Stimulated activated CD4-positive, alpha-beta T cell treated with anti-CD3 and anti-CD28 coated beads, TNF-alpha, amount 100 ng/mL, for 1 hour (primary cell): ENCODE data around the gene ZNF92.
A peak's percentile ranks its signal among the peaks of the same experiment; 100 is the strongest.
"Not testable (repeated sequence)": the region's sequence is repeated elsewhere in the genome, so short reads cannot be mapped to it uniquely, and the experiment has no call there.

Experiments
- DNase-seq, 3 donors: peaks; one replicate each; pipeline ENCODE4 v3.0.0-alpha.2; 2020; ENCODE audit warnings: low read depth in 3 of 3, low spot score in 1 of 3

ZNF92 gene

DNA sequence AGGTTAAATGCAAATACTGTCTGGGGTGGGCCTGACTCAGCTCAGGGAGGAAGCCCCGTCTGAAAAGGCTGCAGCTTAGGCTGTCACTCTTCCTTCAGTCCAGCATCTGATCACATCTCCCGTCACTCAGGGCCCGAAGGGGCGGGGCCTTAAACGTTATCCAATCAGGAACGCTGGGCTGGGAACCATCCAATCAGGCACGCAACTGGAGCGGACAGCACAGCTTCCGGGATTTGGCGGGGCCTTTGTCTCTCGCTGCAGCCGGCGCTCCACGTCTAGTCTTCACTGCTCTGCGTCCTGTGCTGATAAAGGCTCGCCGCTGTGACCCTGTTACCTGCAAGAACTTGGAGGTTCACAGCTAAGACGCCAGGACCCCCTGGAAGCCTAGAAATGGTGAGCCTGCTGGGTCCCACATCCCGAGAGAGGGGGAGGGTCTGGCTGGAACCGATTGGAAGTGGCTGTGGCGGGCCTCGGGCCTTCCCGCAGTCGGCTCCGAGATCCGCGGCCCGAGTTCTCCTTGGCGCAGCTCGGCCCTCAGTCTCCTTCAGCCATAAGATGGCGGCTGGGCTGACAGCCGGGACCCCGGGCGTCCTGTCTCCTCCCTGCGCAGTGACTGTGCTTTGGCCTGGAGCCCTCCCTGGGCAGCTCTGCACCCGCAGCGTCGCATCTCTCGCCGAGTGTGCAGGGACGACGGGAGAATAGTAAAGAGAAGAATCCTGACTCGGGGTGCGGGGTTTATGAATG is at the start of gene ZNF92:
ZNF92 (plus strand) TSS at position 248 of the 744 bp plus-strand sequence; CDS start at position 391, 143 bp downstream.
- peak; percentile 83 to 91 (median 86) for DNase-seq

DNA sequence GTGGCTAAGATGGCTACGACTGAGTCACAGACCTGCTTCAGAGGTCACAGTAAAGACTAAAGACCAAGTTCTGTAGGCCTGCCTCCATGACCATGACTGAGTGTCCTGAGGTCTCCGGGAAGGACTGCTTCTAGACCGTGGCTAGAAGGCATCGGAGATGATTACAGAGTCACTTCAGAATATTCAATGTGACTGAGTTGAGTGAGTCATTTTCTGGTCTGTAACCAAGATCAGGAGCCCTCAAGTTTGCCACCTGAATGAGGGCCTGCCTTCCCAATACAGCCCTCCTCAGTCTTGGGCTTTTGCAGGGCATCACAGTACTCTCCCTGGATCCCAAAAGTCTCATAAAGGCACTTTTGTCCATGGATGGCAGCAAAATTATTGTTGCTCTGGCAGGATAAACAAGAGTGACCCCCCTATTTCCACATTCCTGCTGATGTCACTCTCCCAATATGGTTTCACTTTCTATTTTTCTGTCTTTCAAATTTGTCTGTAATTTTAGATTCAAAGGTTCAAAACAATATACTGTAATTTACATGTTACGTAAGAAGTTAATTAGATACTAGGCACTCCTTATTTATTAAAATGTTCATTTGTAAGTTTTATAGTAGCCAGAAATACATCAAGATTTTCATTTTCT is 47.7 kb upstream of the ZNF92 start:
- no peak for DNase-seq

DNA sequence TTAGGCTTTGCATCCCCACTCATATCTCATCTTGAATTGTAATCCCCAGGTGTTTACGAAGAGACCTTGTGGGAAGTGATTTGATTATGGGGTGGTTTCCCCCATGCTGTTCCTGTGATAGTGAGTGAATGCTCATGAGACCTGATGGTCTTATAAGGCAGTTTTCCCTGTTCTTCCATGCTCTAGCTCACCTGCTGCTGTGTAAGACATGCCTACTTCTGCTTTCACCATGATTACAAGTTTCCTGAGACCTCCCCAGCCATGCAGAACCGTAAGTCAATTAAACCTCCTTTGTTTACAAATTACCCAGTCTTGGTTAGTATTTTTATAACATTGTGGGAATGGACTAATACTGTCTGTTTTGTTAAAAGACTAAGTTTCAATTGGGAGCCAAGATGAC is 35.3 kb upstream of the ZNF92 start:
- DNase-seq: no peak

DNA sequence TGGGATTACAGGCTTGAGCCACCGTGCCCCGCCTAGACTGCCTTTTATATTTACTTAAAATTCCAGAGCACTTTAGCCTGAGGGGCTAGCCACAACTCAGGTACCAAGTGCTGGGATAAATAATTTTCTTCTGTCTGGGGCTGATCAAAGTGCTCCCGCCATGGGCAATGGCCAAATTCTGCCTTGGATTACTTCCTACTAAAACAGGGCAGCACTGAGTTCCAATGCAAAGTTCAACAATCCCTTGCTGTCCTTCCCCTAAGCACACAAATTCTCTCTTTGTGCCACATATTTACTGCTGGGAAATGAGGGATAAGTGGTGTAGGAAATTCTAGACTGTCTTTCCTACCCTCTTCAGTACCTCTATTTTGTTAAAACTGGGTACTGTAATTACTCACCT is 34.4 kb upstream of the ZNF92 start:
- no peak for DNase-seq

DNA sequence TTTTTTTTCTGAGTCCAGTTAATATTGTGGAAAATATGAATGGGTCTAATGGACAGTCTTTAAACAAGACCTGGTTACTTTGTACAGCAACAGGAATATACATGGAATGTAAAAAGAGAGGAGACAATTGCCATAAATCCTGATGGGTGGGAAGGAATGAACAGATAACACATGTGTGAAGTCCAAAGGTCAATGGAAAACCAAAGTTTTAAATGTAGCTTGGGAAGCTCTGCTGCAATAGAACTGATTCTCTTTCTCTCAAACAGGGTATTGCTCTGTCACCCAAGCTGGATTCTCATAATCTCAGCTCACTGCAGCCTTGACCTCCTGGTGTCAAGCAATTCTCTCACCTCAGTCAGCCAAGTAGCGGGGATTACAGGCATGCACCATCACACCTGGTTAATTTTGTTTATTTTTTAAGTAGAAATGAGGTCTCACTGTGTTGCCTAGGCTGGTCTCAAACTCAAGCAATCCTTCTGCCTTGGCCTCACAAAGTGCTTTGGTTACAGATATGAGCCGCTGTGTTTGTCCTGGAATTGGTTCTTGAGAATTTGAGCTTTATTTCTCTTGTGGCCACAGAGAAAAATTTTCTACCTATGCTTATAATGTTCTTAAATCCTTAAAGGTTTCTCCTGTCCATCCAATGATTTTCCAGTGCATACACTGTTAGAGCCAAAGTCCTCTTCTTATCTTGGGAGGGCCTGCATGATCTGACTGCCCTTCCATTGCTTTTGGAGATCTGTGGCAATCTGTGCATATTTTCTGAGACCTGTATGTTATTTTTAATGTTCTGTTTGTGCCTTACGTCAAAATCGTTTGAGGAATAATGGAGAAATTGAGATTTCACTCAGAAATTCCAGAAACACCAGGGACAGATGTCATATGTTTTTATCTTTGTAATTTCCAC is 30.7 kb upstream of the ZNF92 start:
- DNase-seq: no peak

DNA sequence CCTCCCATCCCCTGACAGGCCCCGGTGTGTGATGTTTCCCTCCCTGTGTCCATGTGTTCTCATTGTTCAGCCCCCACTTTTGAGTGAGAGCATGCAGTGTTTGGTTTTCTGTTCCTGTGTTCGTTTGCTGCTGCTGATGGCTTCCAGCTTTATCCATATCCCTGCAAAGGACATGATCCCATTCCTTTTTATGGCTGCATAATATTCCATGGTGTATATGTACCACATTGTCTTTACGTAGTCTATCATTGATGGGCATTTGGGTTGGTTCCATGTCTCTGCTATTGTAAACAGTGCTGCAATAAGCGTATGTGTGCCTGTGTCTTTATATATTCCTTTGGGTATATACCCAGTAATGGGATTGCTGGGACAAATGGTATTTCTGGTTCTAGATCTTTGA is 29.1 kb upstream of the ZNF92 start:
- not testable (repeated sequence) for DNase-seq

DNA sequence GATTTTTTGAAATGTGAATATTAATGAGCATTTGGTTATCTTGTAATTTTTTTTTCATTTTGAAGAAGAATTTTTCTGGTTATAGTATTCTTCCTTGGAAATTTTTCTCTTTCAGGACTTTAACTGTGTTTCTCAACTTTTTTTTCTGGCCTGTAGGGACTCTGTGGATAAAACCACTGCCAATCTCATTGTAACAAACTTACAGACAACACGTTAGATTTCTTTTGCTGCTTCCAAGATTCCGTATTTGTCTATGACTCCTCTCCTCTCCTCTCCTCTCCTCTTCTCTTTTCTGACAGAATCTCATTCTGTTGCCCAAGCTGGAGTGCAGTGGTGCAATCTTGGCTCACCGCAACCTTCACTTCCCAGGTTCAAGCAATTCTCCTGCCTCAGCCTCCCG is 19.4 kb upstream of the ZNF92 start:
- no peak for DNase-seq

DNA sequence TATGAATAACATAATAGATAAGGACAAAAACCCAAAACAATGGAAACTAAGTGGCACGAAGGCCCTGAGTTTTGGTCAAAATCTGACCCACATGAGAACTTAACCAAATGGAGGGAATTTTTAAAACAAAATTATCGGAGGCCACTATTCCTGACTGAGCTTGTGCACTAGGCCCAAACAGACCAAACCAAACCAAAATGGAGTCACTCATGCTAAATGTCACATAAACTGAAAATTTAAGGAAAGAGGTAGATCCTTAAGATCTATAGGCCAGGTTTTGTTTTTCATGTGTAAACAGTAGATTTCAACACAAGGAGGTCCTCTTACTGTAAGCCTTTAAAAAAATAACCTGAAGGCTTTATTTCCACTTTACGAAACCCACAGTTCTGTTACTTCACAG is 3.8 kb upstream of the ZNF92 start:
- DNase-seq: no peak

DNA sequence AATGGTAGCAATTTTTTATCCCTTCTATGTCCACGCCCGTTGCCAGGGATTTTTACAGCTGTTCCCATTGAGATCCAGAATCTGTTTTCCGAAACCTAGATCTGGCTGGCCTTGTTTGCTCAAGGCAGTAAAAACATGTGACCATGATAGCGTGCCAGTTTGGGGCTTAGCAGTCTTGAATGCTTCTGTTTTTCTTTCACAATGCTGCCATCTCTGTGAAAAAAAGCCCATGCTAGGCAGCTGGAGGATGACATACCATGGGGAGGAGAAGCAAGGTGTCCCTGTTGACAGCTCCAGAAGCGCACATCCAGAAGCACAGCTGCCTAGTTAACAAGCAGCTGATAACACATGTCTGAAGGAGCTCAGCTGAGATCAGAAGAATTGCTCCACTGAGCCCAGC is 2.2 kb upstream of the ZNF92 start:
- DNase-seq: no peak

DNA sequence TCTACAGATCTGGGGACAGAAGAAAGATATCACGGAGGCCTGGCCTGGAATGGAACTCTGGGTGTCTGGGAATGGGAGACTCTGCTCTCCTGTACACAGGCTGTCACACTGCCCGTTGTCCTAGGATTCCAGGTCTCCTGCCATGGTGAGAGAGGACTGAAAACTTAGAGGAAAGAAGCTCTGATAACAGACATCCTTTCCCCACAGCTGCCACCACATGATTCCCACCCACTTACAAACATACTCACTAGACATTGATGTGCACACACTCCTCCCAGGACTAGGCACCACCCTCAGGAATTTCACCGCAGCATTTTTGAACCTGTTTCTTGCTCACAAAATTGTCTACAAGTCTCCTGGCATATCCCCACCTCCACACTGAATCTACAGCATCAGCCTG is 5.7 kb downstream of the ZNF92 start:
- DNase-seq: no peak

DNA sequence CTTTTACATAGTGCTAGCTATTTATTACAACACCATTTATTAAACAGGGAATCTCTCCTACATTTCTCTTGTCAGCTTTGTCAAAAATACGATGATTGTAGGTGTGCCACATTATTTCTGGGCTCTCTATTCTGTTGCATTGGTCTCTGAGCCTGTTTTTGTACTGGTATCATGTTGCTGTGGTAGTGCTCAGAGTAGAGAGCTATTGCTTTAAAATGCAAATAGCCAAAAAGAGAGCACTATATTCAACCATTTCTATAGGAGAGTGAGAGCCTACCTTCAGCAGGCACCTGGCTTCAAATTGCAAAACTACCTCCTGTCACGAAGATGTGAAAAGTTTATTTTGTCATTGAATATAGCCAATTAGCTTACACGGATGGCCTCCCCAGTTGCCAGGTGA is 8.1 kb downstream of the ZNF92 start:
- no peak for DNase-seq

DNA sequence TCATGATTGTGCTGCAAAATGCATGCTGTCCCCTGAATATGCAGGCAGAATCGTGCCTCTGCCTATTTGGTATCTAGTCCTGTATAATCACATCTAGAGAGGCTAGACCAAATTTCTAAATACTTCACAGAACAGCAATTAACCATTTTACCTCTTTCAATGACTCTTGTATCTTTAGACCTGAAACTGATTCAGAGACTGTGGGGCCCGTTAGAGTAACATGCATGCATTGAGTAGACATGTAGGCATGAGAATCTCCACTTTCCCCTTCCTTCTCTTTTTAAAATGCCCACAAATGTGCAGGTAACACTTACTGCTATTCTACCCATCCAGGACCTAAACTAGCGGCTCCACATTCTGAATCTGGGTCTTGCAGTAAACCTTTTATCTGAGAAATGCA is 8.8 kb downstream of the ZNF92 start:
- no peak for DNase-seq

DNA sequence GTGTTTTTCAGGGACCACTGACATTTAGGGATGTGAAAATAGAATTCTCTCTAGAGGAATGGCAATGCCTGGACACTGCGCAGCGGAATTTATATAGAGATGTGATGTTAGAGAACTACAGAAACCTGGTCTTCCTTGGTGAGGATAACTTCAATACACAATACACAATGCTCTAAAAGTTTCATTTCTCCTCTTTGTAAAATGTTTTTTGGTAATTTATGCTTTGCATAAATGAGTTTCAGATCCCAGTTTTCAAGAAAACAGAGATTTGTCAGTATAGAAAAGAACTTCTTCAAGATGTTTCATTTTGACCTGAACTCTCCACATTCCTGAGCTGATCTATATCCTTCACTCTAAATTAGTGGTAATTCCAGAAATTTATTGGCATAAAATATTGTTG is 14.2 kb downstream of the ZNF92 start:
- DNase-seq: no peak

DNA sequence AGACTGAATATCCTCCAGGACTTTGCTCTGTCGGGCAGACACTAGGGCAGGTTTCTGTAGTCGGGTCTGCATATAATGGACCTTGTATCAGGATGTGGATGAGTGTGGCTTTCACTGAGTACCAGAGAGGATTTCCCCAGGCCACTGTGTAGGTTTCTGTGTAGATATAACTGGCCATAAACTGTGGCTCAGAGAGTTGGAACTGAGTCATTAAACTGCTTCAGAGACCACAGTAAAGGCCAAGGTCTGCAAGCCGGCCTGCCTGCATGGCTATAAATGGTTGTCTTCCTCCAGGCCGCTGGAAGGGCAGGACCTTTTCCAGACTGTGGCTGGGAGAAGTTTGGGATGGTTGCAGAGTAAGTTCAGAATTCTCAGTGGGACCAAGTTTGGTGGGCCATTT is 16.9 kb downstream of the ZNF92 start:
- no peak for DNase-seq

DNA sequence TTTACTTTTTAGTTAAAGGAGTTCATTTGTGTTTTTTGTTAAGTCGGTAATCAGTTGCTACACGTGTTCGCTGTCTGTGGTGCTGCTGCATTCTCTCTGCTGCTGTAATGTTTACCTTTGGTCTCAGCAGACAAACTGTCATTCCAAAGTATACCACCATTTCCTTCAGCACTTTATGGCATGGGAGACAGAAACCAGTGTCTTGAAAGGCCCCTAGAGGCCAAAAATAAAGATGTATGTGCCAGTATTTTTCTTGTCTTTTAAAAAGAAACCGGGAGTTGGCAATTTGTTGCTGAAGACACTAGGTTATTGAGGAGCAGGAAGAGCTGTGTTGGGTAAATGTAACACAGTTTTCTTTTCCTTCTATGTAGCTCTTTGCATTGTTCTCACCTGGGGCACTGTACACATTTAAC is 24.1 kb downstream of the ZNF92 start:
- DNase-seq: no peak

DNA sequence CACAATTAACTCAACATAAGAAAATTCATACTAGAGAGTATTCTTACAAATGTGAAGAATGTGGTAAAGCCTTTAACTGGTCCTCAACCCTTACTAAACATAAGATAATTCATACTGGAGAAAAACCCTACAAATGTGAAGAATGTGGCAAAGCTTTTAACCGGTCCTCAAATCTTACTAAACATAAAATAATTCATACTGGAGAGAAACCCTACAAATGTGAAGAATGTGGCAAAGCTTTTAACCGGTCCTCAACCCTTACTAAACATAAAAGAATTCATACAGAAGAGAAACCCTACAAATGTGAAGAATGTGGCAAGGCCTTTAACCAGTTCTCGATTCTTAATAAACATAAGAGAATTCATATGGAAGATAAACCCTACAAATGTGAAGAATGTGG is 25.0 kb downstream of the ZNF92 start:
- DNase-seq: not testable (repeated sequence)

DNA sequence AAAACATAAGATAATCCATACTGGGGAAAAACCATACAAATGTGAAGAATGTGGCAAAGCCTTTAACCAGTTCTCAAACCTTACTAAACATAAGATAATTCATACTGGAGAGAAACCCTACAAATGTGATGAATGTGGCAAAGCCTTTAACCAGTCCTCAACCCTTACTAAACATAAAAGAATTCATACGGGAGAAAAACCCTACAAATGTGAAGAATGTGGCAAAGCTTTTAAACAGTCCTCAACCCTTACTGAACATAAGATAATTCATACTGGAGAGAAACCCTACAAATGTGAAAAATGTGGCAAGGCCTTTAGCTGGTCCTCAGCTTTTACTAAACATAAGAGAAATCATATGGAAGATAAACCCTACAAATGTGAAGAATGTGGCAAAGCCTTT is 25.4 kb downstream of the ZNF92 start:
- DNase-seq: not testable (repeated sequence)

DNA sequence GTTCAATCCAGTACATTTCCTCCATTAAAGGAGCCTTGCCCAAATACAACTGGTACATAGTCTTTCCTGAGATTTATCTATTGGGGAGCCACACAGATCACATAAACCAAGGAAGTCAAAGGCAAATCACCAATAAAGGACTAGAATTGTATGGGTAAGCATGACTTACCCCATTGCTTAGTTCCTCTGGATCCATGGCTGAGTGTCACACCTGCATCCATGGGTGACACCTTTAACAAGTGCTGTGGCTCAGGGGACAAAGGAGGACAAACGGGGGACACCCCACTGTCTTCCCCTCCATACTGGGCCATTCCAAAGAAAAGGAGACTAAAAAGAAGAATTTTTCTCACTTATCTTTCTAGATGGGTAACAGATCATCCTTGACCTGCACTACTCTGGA is 30.4 kb downstream of the ZNF92 start:
- no peak for DNase-seq

DNA sequence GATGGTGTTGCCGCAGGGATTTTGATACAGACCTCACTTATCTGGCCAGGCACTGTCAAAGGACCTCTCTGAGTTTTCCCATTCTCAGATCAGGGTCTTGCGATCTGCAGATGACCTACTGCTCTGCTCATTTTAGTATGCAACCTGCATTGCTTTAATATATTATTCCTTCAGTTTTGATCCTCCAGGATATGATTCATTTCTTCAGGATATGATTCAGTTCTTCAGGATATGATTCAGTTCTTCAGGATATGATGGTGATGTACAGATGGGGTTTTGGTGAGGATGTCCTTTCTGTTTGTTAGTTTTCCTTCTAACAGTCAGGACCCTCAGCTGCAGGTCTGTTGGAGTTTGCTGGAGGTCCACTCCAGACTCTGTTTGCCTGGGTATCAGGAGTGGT is 33.1 kb downstream of the ZNF92 start:
- DNase-seq: not testable (repeated sequence)

DNA sequence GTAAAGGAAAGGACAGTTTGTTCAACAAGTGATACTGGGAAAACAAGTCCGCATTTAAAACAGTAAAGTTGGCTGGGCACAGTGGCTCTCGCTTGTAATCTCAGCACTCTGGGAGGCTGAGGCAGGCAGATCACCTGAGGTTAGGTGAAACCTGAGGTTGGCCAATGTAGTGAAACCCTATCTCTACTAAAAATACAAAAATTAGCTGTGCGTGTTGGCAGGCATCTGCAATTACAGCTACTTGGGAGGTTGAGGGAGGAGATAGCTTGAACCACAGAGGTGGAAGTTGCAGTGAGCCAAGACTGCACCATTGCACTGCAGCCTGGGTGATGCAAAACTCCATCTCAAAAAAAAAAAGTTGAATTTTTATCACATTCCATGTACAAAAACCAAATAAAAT is 35.7 kb downstream of the ZNF92 start:
- DNase-seq: no peak

DNA sequence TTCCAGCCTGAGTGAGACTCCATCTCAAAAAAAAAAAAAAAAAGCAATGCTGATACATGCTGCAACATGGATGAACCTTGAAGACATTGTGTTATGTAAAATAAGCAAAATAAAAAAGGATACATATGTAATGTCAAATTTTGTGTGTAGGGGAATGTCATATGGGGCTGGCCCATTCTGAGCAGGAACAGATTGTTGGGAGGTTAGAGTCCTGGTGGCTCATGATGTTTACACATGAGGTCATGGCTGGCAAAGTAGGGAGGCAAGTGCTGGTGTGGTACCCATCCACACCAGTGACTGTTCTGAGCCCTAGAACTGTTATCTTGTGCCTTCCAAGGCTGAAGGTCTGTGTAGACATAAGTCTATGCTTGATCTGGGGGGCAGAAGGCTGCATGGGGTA is 37.6 kb downstream of the ZNF92 start:
- DNase-seq: no peak

DNA sequence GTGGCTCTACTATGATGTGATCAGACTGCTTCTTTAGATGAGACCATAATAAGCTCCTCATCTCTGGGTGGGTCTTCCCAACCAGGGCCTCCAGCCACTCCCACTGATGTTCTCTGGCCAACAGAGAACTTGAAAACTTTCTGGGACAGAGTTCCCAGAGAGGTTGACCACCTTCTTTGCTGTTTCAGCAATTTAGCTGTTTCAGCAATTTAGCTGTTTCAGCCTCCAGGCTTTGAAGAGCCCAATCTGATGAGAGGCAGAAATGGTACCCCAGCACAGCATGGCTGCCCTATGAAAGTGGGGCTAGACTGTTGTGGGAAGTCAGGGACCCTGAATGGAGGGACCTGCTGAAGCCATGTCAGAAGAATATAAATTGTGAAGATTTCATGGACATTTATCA is 49.0 kb downstream of the ZNF92 start:
- no peak for DNase-seq
